Fibroblast of skin of left quadriceps (primary cell): ENCODE results near the gene CARMIL1.

Experiments
- DNase-seq, 2 experiments: peaks; one replicate each; pipeline ENCODE4 v3.0.0-alpha.2; 2013; ENCODE audit warnings: low read depth in 2 of 2

Gene CARMIL1

DNA sequence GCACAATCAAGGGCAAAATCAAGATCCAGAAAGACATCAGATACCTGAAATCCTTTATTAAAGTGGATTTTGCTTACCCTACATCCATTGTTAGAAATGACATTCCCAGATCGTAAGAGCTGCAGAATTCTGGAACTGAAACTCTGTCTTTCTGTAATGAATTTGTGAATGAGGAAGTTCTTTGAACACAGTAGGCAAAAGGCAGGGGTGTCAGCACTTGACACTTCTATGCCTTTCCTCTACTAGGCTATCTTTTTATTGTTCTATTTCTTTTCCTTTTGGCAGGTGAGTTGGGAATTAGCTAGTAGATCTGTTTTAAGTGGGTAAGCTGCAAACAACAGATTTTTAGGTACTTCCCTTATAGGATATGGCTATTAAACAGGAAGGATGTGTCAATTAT is 126.3 kb downstream of the CARMIL1 start:
- DNase-seq, result no peak

DNA sequence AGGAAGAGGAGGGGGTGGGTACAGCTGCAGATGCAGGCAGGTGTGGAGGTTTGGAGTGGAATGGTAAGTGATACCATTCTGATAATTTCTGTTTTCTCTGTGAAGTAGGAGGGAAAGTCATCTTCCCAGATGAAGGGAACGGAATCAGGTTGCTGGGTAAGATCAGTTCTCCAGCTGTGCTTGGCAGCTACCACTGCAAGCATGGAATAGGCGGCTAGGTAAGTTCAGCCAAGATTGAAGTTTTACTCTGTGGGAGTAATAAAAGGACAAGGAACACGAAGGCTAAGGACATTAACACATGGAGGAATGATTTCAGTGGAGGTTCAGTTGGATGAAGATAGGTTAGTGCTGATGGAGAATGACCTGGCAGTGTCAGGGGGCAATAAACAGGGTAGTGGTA is 128.3 kb downstream of the CARMIL1 start:
- DNase-seq, result no peak

DNA sequence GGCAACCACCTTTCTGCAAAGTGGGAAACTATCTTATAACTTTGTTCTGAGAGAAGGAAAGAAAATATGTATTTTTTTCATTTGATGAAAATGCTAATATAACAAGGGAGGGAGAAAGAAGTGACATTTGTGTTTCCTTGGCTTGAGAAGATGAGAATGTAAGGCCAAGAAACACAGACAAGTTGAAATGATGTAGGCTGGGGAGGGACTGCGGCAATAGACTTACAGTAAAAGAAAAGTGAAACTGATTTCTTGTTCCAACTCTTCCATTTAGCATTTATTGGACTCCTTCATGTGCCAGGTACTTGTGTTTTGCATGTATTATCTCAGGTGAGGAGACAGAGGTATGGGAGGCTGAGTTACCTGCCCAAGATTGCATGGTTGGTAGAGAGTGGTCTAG is 130.9 kb downstream of the CARMIL1 start:
- no peak for DNase-seq

DNA sequence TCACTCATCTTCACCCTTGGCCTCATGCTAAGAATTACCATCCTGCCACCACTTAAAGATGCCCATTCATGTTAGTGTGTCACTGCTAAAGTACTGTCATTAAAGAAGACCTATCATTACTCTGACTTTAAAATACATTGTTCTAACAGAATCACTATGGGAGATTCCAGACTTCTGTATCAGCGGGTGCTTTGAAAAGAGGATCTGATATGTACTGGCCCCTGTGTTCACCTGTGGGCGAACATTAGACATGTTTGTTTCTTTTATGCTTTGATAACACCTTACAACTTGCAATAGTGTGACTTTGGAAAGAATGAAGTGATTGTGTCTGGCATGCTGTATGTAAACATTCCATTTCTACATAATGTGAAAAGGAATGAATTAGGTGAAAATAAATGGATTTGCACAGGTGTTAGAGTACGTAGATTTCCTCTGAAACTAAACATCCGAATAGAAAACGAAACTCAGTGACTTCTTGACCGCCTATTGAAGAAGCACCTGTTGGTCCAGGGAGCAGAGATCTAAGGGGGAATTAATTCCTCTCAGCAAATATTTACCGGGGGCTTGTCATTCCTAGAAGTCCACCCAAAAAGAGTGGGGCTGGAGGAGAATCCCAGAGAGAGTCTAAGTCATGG is 132.3 kb downstream of the CARMIL1 start:
- no peak for DNase-seq

DNA sequence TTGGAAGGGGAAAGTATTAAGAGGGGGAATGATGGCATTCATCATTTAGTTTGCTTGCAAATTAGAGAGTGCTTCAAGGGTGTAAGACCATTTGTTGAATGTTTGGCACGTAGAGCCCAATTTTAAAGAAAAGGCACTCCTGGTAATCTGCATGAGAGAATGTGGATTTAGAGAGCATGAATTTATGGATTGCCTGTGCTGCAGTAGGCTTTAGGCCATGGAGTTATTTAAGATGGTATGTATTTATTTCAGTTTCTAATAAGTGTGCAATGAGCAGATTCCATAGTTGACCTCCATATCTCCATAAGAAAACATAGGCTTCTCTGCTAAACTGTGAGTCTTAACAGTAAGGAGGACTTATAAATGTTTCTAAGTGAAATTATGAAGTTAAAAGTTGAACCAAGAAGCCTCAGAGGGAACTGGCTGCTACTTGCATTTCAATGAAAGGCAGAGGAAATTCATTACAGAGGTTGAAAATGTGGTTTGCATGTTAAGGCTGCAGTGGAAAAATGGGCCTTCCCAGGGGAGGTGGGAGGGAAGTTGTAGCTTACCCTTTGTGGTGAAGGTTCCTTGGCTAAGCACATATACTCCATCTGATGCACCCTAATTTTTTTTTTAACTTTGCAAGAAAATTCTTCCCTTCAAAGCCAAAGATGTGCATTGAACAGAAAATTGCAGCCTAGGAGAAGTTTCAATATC is 134.2 kb downstream of the CARMIL1 start:
- DNase-seq, result peak; percentile 28 to 47

DNA sequence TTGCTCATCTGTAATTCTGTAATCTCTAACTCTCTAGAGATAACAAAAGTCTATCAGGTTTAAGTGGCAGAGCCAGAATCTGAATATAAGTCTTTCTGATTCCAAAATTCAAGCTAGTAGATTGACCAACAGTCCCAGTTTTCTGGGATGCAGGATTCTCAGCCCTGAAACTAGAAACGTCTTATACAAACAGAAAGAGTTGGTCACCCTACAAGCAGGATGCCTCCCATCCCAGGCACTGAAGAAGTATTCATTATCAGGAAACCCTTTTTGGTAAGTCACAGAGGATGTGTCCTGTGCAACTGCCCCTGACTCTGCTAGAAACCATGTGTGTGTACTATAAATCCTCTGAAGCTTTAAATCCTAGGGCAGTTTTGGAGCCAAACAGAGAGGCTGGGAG is 135.0 kb downstream of the CARMIL1 start:
- no peak for DNase-seq

GRCh38 chr6:25414755-25415154 is 135.6 kb downstream of the CARMIL1 start:
- DNase-seq, result no peak

- DNase-seq, result no peak
These were observed 136.1 kb downstream of the CARMIL1 start for GRCh38 chr6:25415274-25415673.

DNA sequence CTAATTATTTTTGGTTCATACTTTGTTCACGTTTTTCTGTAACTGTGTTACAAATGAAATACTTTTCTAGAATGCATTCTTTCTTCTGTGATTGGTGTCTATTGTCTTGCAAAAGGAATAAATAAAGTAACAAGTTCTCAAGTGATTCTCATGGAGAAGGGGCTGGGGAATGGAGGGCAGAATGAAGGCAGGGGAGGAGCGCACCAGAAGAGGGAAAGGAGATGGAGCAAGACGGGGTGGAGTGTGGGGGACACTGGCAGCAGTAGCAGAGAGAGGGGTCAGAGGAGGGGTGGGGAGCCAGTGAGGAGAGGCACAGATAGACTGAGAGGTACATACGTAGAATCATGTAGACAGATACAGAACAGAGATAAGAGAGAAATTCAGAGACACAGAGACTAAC is 136.5 kb downstream of the CARMIL1 start:
- no peak for DNase-seq

DNA sequence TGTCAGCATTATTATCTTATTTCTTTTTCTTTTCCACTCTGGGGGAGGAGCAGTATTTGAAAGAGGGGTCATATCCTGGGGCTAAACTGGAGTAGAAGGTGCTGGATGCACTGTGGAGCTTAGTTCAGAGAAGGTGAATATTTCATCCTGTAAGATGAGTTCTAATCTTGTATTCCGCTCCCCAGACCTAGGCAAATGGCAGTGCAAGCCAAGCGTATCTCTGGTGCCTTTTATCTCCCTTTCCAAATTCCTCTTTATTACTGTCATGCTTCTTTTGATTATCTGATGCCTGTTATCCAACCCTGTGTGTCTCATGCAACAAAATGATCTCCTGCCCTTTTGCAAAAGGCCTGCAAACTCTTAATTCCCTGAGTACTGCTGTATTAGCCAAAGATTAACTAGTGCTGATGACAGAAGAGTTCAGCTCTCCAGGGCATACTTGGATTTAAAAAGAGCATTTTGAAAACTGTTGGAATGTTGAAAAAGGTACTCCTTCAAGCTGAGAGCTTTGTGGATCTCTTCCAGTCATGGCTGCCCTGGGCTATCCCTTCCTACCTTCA is 138.0 kb downstream of the CARMIL1 start:
- no peak for DNase-seq

GRCh38 chr6:25418454-25419052 is 139.4 kb downstream of the CARMIL1 start:
- no peak for DNase-seq

GRCh38 chr6:25419879-25420278 is 140.7 kb downstream of the CARMIL1 start:
- DNase-seq, result no peak

DNA sequence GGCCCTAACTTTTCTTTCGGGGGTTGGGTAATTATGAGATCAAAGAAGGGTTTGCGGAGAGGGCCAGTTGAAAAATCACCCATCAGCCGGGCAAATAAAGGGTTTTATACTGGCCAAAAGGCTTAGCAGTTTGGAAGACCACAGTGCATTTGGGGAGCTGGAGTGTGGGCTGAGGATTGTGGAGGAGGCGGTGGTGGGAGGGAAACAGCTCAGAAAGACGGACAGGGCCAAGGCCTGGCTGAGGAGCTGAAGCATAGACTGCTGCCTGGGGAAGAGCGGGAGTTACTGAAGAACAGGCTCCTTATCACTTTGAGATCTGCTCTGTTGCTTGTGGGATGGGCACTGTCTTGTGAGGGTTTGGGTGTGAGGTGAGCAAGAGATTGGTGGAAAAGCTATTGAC is 144.2 kb downstream of the CARMIL1 start:
- DNase-seq, result no peak

DNA sequence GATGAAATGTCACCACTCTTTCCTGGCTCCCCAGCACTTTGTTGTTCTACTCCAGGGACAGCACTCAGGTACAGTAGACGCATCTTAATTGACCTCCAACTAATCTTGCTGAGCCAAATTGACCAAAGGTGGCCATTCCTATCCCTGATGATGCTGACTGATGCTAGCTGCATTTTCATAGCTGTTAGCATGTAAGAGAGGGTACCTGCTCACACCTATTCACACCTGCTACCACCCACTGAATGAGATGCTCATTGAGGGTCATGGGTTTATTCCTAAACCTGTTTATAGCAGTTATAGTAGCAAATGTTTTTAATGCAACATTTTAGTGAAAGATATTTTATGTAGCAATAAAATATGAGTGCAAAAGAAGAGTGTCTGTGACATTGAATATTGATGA is 145.1 kb downstream of the CARMIL1 start:
- DNase-seq, result no peak

- no peak for DNase-seq
These were observed 148.4 kb downstream of the CARMIL1 start for GRCh38 chr6:25427549-25427948.

DNA sequence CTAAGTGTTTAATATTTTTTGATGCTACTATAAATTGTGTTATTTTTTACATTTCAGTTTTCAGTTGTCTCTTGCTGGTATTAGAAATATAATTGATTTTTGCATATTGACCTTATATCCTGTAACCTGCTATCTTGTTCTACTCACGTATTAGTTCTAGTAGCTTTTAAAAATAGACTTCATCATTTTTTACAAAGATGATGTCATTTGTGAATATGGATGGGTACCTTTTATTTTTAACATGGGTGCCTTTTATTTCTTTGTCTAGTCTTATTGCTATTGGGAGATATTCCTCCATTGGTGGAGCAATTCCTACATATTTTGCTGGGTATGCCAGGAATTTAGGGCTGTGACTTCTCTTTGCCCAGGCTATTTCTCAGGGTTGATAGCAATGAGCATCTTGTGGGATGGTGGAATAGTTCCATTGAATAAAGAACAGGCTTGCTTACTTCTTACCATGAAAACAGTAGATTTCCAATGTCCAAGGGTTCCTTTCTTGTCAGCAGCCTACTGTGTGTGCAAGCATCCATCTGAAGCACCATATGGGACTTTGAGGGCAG is 149.7 kb downstream of the CARMIL1 start:
- no peak for DNase-seq

GRCh38 chr6:25431306-25431974 is 152.3 kb downstream of the CARMIL1 start:
- DNase-seq, result no peak

DNA sequence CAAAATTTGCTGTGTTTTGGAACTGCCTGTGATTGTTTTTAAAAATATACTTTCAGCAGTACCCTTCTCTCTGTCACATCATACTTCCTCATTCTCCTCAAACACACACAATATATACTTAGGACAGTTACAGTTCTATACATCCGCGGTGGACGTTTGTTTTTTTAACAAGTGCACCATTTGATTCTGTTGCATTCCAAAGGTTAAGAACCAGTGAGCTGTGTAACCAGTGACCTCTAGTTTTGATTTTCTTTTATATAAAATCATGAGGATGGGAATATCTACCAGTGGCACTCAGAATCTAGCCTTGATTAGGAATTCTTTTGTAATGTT is 152.8 kb downstream of the CARMIL1 start:
- no peak for DNase-seq

DNA sequence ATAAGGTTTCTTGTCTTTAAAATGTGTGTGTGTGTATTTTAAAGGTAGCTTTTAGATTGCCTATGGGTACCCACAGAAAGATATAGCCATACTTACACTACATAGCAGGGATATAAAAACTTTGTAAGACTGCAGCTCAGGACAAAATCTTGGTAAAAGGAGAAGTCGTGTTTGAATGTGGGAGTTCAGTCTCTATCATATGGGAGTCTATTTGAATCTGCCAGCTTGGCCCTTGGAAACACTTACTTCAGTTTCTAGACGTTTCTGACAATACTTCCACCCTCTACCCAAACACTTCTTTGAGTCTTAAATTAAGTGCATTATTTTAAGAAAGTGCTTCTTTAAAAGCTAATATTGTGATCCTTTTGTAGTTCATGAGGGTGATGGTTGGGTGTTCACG is 155.7 kb downstream of the CARMIL1 start:
- DNase-seq, result no peak

GRCh38 chr6:25435416-25435985 is 156.3 kb downstream of the CARMIL1 start:
- no peak for DNase-seq

DNA sequence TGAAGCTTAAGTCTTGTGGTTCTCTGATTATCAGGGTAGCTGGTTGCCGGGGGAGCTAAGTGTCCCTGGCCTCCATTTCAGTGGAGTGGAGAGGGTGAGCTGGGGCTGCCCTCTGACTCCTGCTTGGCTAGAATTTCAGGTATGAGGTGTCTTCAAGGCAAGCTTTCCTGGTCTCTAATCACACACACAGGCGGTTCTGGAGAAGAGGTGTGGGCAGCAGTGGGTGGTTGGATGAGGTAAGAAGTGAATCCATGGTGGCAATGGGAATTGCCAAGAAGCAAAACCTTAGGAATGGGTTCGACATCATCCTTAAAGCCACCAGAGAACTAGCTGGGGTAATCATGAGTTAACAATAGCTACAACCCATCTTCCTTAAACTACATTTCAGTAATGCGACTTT is 157.6 kb downstream of the CARMIL1 start:
- no peak for DNase-seq

- no peak for DNase-seq
These were observed 160.2 kb downstream of the CARMIL1 start for GRCh38 chr6:25439368-25439767.
